DMS153 (cell line): Measurements from ENCODE around the gene PCDH8.
"Not testable (repeated sequence)": the region's sequence is repeated elsewhere in the genome, so short reads cannot be mapped to it uniquely, and the experiment has no call there.

Experiments
- DNase-seq: peaks from one replicate; lab custom pipeline; 2025; lab: John Stamatoyannopoulos, UW

The PCDH8 gene

GRCh38 chr13:52850396-52851136 lies 2.1 kb upstream of the PCDH8 start:
- peak; percentile 61 for DNase-seq

GRCh38 chr13:52850072-52850395 lies 1.6 kb upstream of the PCDH8 start:
- DNase-seq: no peak

GRCh38 chr13:52849291-52850071 lies 1.0 kb upstream of the PCDH8 start:
- no peak for DNase-seq

- no peak for DNase-seq
These were observed 583 bp downstream of the PCDH8 start for GRCh38 chr13:52847682-52848432.

GRCh38 chr13:52847322-52847681 lies 1.1 kb downstream of the PCDH8 start:
- no peak for DNase-seq

GRCh38 chr13:52846567-52847321 lies 1.7 kb downstream of the PCDH8 start:
- no peak for DNase-seq

- DNase-seq: peak; percentile 69
These were observed 2.5 kb downstream of the PCDH8 start for GRCh38 chr13:52845766-52846566.

GRCh38 chr13:52845334-52845761 lies 3.1 kb downstream of the PCDH8 start:
- DNase-seq: peak; percentile 53

GRCh38 chr13:52844836-52845235 lies 3.6 kb downstream of the PCDH8 start:
- no peak for DNase-seq

- no peak for DNase-seq
These were observed 6.0 kb downstream of the PCDH8 start for GRCh38 chr13:52842441-52842840.

- no peak for DNase-seq
These were observed 8.4 kb downstream of the PCDH8 start for GRCh38 chr13:52840066-52840465.

GRCh38 chr13:52838433-52839107 lies 9.9 kb downstream of the PCDH8 start:
- no peak for DNase-seq

- DNase-seq: no peak
These were observed 10.6 kb downstream of the PCDH8 start for GRCh38 chr13:52837850-52838249.

GRCh38 chr13:52835071-52835839 lies 13.2 kb downstream of the PCDH8 start:
- DNase-seq: no peak

- no peak for DNase-seq
These were observed 15.1 kb downstream of the PCDH8 start for GRCh38 chr13:52833296-52833875.

- peak; percentile 90 for DNase-seq
These were observed 16.1 kb downstream of the PCDH8 start for GRCh38 chr13:52832313-52832712.

- DNase-seq: no peak
These were observed 17.5 kb downstream of the PCDH8 start for GRCh38 chr13:52830946-52831345.

GRCh38 chr13:52827839-52828238 lies 20.6 kb downstream of the PCDH8 start:
- DNase-seq: no peak

GRCh38 chr13:52817886-52818285 lies 30.6 kb downstream of the PCDH8 start:
- DNase-seq: not testable (repeated sequence)

GRCh38 chr13:52815330-52815729 lies 33.1 kb downstream of the PCDH8 start:
- DNase-seq: no peak
